Prostate gland (tissue), 2 donors: ENCODE measurements around the gene RNF213.

ENCODE experiments used
- POLR2AphosphoS5 ChIP-seq: sonication (generic); formaldehyde crosslinking; IDR thresholded peaks from one replicate; pipeline ENCODE4 v1.6.1; 2017; ENCODE audit warnings: antibody characterized with exemption
- TF ChIP-seq, protein P1 (sequence below), 4 experiments: fragments of 200-600 bp in 2 of 4; fragments of 450-650 bp in 2 of 4; sonication (generic) in 2 of 4; IDR thresholded peaks; 1 replicate in 3 of 4; 2 replicates in 1 of 4; pipeline ENCODE4 v1.5.1; 2016 to 2019; ENCODE audit warnings: antibody characterized with exemption in 4 of 4, mild to moderate bottlenecking in 2 of 4, moderate library complexity in 2 of 4

DNA sequence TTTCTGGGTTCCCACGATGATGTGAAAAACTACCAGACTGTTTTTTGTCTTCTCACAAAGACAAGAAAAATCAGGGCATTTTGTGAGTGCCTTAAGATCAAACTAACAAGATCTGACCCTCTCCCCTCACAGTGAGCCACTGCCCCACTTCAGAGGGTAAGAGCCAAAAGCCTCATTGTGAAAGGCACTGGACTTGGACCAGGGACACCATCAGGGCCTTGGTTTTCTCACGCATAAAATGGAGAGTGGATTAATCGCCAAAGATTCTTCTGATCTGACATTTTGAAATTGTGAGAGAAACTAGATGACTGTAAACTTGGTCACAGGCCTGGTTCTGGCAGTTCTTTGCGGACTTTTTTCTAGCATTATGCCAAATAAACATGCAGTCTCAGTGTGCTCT lies 133.3 kb downstream of the RNF213 start:
- TF ChIP-seq, protein P1, sequence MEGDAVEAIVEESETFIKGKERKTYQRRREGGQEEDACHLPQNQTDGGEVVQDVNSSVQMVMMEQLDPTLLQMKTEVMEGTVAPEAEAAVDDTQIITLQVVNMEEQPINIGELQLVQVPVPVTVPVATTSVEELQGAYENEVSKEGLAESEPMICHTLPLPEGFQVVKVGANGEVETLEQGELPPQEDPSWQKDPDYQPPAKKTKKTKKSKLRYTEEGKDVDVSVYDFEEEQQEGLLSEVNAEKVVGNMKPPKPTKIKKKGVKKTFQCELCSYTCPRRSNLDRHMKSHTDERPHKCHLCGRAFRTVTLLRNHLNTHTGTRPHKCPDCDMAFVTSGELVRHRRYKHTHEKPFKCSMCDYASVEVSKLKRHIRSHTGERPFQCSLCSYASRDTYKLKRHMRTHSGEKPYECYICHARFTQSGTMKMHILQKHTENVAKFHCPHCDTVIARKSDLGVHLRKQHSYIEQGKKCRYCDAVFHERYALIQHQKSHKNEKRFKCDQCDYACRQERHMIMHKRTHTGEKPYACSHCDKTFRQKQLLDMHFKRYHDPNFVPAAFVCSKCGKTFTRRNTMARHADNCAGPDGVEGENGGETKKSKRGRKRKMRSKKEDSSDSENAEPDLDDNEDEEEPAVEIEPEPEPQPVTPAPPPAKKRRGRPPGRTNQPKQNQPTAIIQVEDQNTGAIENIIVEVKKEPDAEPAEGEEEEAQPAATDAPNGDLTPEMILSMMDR (IDR thresholded peaks at IDR 0.05) = no peak
- TF ChIP-seq POLR2AphosphoS5 = no peak
